GM18505 (cell line): ENCODE data around the gene CNOT6.
"Not testable (repeated sequence)": the region's sequence is repeated elsewhere in the genome, so short reads cannot be mapped to it uniquely, and the experiment has no call there.

Experiments
- ATAC-seq: cut with Tn5 transposase; IDR thresholded peaks from one replicate; pipeline ENCODE4 v1.9.1; 2021; ENCODE audit not compliant: unreplicated experiment
- POLR2A ChIP-seq: IDR thresholded peaks from 4 replicates; pipeline ENCODE4 v1.6.1; 2011; ENCODE audit warnings: borderline replicate concordance; ENCODE audit not compliant: insufficient read depth, insufficient read length; ENCODE audit errors: extremely low read depth

Gene CNOT6

GRCh38 chr5:180494060-180494509 lies at the start of gene CNOT6:
TSS of gene CNOT6 (plus strand) at chr5:180494379. CDS start at chr5:180529277, 34,898 bp downstream.
- peak; percentile 70 for TF ChIP-seq POLR2A

GRCh38 chr5:180454752-180455151 lies 39.4 kb upstream of the CNOT6 start:
- TF ChIP-seq POLR2A: no peak
- no peak for ATAC-seq

More at GRCh38 chr5:180494060-180494509, at the start of gene CNOT6:
- ATAC-seq: peak; percentile 91

- TF ChIP-seq POLR2A: no peak
- ATAC-seq: no peak
Observed at GRCh38 chr5:180455872-180456271, 38.3 kb upstream of the CNOT6 start.

- no peak for TF ChIP-seq POLR2A
Observed at GRCh38 chr5:180456792-180457191, 37.4 kb upstream of the CNOT6 start.

GRCh38 chr5:180458852-180459673 lies 35.1 kb upstream of the CNOT6 start:
- not testable (repeated sequence) for ATAC-seq

More at GRCh38 chr5:180456792-180457191, 37.4 kb upstream of the CNOT6 start:
- ATAC-seq: no peak

- not testable (repeated sequence) for ATAC-seq
Observed at GRCh38 chr5:180459674-180460142, 34.5 kb upstream of the CNOT6 start.

- ATAC-seq: no peak
- no peak for TF ChIP-seq POLR2A
Observed at GRCh38 chr5:180460834-180461233, 33.3 kb upstream of the CNOT6 start.

- no peak for TF ChIP-seq POLR2A
- no peak for ATAC-seq
Observed at GRCh38 chr5:180461303-180461702, 32.9 kb upstream of the CNOT6 start.

GRCh38 chr5:180463216-180463900 lies 30.8 kb upstream of the CNOT6 start:
- no peak for ATAC-seq
- no peak for TF ChIP-seq POLR2A

GRCh38 chr5:180463916-180464602 lies 30.1 kb upstream of the CNOT6 start:
- no peak for TF ChIP-seq POLR2A
- no peak for ATAC-seq

- no peak for ATAC-seq
- TF ChIP-seq POLR2A: no peak
Observed at GRCh38 chr5:180464603-180464970, 29.6 kb upstream of the CNOT6 start.

- ATAC-seq: not testable (repeated sequence)
Observed at GRCh38 chr5:180465052-180465451, 29.1 kb upstream of the CNOT6 start.

GRCh38 chr5:180466316-180466715 lies 27.9 kb upstream of the CNOT6 start:
- TF ChIP-seq POLR2A: no peak
- no peak for ATAC-seq

GRCh38 chr5:180467028-180467975 lies 26.9 kb upstream of the CNOT6 start:
- TF ChIP-seq POLR2A: no peak
- no peak for ATAC-seq
